ENCODE data around the gene NLK.
"Not testable (repeated sequence)": the region's sequence is repeated elsewhere in the genome, so short reads cannot be mapped to it uniquely, and the experiment has no call there.

NLK gene

GRCh38 chr17:28072936-28073533, 30.6 kb downstream of the NLK start:
- DNase-seq (ENCODE audit: low read depth in 2 of 2), result no peak

GRCh38 chr17:28074010-28074409, 31.5 kb downstream of the NLK start:
- DNase-seq (ENCODE audit: low read depth in 2 of 2), result no peak

GRCh38 chr17:28076144-28076543, 33.7 kb downstream of the NLK start:
- DNase-seq (ENCODE audit: low read depth in 2 of 2), result no peak

GRCh38 chr17:28077140-28077539, 34.7 kb downstream of the NLK start:
- not testable (repeated sequence) for DNase-seq (ENCODE audit: low read depth in 2 of 2)

DNA sequence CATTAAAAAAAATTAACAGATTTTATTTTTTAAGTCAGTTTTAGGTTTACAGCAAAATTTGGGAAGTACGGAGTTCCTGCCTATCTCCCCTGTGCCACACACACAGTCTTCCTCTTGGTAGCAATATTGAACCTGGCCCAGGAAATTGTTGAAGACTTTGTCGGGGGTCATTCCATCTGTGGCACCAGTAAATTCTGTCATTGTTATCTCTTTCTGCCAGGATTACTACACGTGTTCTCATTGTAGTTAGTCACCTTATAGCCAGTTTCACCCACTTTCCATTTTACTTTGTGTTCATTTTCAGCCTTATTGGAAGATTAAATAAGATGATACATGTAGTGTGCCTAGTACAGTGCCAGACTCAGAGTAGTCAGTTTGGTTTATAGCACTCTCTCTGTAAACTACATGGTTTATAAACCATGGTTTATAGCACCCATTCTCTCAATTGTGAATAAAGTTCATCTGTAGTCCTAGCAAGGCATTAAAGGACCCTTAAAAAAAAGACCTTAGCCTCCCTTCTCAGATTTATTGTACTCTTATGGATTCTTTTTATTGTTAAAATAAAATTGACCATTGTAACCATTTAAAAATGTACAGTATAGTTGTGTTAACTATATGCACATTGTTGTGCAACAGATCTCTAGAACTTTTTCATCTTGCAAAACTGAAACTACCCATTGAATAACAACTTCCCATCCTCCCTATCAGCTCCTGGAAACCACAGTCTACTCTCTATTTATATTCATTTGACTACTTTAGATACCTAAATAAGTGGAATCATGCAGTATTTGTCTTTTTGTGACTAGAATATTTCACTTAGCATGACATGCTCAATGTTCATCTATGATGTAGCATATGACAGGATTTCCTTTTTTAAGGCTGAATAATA, 36.1 kb downstream of the NLK start:
- no peak for DNase-seq (ENCODE audit: low read depth in 2 of 2)

DNA sequence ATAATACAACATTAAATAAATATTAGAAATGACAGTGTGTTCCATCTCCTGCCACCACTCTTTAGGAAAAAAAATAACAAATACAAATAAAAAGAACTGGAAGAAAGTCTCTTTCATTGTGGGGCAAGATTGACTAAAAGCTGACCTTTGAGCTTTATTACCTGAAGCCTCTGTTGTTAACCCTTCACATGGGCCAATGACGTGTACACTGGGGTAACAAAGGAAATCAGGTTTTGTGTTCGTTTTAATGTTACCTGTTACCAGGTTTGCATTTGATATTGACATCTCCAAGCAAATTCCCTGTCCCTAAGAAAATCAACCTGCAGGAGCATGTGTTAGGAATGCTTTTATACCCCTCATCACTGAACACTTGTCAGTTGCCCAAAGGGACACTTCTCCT, 39.0 kb downstream of the NLK start:
- DNase-seq (ENCODE audit: low read depth in 2 of 2), result no peak

- DNase-seq (ENCODE audit: low read depth in 2 of 2), result no peak
Observed at GRCh38 chr17:28085766-28086165, 43.3 kb downstream of the NLK start.

DNA sequence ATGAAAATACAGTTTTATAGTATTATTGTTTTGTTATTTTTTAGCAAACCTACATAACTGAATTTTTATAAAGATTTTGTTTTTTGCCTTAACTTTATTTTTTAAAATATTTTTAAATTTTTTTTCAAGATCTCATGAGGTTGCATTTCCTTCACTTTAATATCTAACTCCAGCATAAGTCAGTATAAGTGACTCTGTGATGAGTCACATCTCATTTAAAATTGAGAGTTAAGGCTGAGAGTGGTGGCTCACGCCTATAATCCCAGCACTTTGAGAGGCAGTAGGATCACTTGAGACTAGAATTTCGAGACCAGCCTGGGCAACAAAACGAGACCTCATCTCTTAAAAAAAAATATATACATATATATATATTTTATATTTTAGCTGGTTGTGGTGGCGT, 44.0 kb downstream of the NLK start:
- DNase-seq (ENCODE audit: low read depth in 2 of 2), result no peak

GRCh38 chr17:28087743-28088142, 45.3 kb downstream of the NLK start:
- DNase-seq (ENCODE audit: low read depth in 2 of 2), result no peak

GRCh38 chr17:28090551-28090950, 48.1 kb downstream of the NLK start:
- DNase-seq (ENCODE audit: low read depth in 2 of 2), result no peak

GRCh38 chr17:28092088-28092487, 49.6 kb downstream of the NLK start:
- no peak for DNase-seq (ENCODE audit: low read depth in 2 of 2)

GRCh38 chr17:28093999-28094716, 51.7 kb downstream of the NLK start:
- no peak for DNase-seq (ENCODE audit: low read depth in 2 of 2)

DNA sequence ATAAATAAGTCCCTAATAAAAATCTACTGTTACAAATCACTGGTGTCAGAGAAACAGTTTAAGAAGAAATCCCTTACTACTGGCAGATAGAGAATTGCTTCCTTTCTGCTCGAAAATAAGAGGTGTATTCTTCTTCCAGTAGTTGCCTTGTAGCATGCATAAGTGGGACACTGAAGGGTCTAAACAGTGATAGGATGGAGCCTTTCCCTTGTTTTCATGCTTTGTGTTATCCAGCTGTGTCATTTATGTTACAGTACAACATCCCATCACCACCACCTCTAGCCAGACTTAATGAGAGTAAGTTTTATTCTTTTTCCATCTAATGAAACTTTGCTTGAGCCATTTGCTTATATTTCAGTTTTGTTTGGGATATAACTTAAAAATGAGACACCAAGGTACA, 54.3 kb downstream of the NLK start:
- DNase-seq (ENCODE audit: low read depth in 2 of 2), result no peak

DNA sequence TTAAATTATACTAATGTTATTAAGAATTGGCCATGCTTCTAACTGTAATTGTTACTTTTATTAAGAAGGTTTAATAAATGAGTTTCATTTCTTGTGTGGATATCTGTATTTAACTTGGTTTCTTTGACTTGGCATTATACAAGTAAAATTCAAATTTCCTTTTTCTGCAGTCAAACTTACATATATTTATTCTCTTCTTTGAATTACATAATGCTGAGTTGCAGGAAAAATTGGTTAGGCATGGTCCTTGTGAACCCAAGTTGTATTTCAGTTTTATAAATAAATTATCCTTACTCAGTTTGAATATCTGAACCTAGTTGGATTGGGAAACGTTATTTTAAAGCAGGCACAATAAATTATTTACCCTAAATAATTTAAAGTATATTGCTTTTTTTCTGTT, 54.8 kb downstream of the NLK start:
- no peak for DNase-seq (ENCODE audit: low read depth in 2 of 2)

DNA sequence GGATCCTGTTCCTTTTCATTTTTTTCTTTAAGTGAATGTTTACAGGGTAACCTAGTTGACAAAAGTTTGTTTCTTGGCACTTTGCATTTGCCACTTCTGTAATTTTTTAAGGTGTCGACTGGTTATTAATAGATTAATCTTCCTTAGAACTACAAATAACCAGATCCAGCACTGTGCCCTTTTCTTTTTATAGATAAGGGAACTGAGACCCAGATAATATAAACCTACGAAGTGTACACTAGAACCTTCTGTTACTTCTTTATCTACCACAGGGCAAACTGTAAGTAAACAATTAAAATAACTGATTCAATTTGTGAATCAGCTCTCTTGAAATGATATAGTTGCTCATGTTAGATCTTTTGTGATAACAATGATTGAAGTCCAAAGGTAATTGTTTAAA, 55.4 kb downstream of the NLK start:
- DNase-seq (ENCODE audit: low read depth in 2 of 2), result no peak

GRCh38 chr17:28098591-28098990, 56.1 kb downstream of the NLK start:
- DNase-seq (ENCODE audit: low read depth in 2 of 2), result not testable (repeated sequence)

DNA sequence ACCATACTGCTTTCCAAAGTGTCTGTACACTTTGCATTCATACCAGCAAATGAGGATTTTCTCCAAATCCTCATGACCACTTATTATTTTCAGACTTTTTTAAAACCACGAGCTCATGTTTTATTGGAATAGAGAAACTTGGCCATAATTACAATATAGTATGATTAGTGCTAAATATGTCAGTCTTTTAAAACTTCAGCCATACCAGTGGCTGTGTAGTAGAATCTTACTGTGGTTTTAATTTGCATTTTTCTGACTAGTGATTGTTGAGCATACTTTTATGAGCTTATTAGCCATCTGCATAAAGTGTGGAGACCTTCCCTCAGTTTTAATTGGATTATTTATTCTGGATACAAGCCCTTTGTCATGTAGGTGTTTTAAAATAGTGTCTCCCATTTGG, 57.8 kb downstream of the NLK start:
- no peak for DNase-seq (ENCODE audit: low read depth in 2 of 2)

- no peak for DNase-seq (ENCODE audit: low read depth in 2 of 2)
Observed at GRCh38 chr17:28100936-28101335, 58.5 kb downstream of the NLK start.

- no peak for DNase-seq (ENCODE audit: low read depth in 2 of 2)
Observed at GRCh38 chr17:28101919-28102318, 59.4 kb downstream of the NLK start.

- DNase-seq (ENCODE audit: low read depth in 2 of 2), result no peak
Observed at GRCh38 chr17:28105501-28105900, 63.0 kb downstream of the NLK start.

- DNase-seq (ENCODE audit: low read depth in 2 of 2), result no peak
Observed at GRCh38 chr17:28110184-28110583, 67.7 kb downstream of the NLK start.

DNA sequence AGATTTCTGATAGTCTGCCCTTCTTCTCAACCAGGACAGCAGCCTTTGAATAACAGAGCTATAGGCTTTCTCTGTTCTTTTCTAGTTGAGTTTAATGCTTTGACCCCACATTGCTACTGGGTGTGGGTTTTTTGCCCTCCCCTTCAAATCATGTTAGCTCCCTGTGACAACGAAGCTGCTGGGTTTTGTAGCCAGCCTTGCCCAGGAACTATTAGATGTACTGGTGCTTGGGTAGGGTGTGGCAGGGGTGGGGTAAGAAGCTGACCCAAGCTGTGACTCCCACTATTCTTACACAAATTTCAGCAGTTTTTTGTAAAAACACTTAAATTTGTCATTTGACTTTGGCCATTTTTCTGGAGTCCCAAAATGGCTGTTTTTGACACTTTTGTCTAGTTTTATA, 69.7 kb downstream of the NLK start:
- DNase-seq (ENCODE audit: low read depth in 2 of 2), result no peak

DNA sequence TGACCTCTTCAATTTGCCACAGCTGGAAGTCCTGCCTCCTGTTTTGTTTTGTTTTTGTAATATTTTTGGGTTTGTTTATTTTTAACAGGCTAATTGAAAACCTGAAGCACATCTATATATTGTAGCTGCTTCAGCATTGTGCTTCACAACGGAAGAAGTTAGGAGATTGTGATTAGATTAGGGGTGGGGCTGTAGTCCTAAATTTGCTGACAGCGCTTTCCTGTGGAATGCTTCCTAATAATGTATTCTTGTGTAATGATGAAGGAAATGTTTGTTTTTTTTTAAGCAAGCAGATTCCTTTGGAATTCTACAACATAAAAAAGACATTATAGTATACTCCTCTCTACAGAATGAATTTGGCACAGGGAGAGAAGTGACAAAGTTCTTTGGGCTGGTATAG, 70.1 kb downstream of the NLK start:
- DNase-seq (ENCODE audit: low read depth in 2 of 2), result no peak

All from stimulated activated CD8-positive, alpha-beta memory T cell treated with anti-CD3 and anti-CD28 coated beads, Interleukin-15, amount 100 ng/mL, for 48 hours (primary cell).